A673 (cell line): ENCODE measurements around the gene QRICH2. TPM values are rescaled to one million over a fixed set of nuclear protein-coding genes. Genes with fewer than 3 reads are reported as not detected.

Experiments used
- BruUV-seq: library from RNA; stranded (reverse); fragments of 400-500 nt; replicated peaks from 2 replicates; lab custom pipeline; 2021; lab: Mats Ljungman, UMichigan
- CTCF ChIA-PET: fragments of 300-600 bp; sonication (Branson Sonifier 250); formaldehyde crosslinking; loops from one replicate; lab custom pipeline; 2022; ENCODE audit warnings: antibody characterized with exemption; lab: Charles Lee
- POLR2A ChIA-PET: fragments of 300-600 bp; sonication (Branson Sonifier 250); formaldehyde crosslinking; loops from one replicate; lab custom pipeline; 2022; ENCODE audit warnings: antibody characterized with exemption; ENCODE audit not compliant: low non-redundant PET; lab: Charles Lee
- DNase-seq: peaks from one replicate; pipeline ENCODE4 v3.0.0-alpha.2; 2015; ENCODE audit warnings: low spot score
- H3K27ac ChIP-seq: fragments of 200-600 bp; sonication (generic); 2 replicates; pipeline ENCODE4 v1.5.1; 2016; ENCODE audit warnings: mixed run types, low read depth, mild to moderate bottlenecking, mixed read lengths, antibody characterized with exemption, low read length; ENCODE audit not compliant: poor library complexity, severe bottlenecking
- H3K27me3 ChIP-seq: fragments of 200-600 bp; sonication (generic); replicated peaks from 2 replicates; pipeline ENCODE4 v1.6.1; 2017; ENCODE audit warnings: mixed run types, low read depth, mild to moderate bottlenecking, mixed read lengths, antibody characterized with exemption, low read length; ENCODE audit not compliant: insufficient read depth, poor library complexity
- H3K36me3 ChIP-seq: fragments of 200-600 bp; sonication (generic); 2 replicates; pipeline ENCODE4 v1.6.1; 2016; ENCODE audit warnings: mixed run types, mild to moderate bottlenecking, mixed read lengths, antibody characterized with exemption, low read length; ENCODE audit not compliant: insufficient read depth, poor library complexity, severe bottlenecking
- H3K4me1 ChIP-seq: fragments of 200-600 bp; sonication (generic); 2 replicates; pipeline ENCODE4 v1.6.1; 2017; ENCODE audit warnings: mixed run types, mild to moderate bottlenecking, mixed read lengths, antibody characterized with exemption, low read length; ENCODE audit not compliant: insufficient read depth, poor library complexity, severe bottlenecking
- H3K4me3 ChIP-seq: fragments of 200-600 bp; sonication (generic); 2 replicates; pipeline ENCODE4 v1.5.1; 2016; ENCODE audit warnings: low read depth, mixed run types, mild to moderate bottlenecking, mixed read lengths, low read length; ENCODE audit not compliant: poor library complexity, severe bottlenecking
- H3K9me3 ChIP-seq: fragments of 200-600 bp; sonication (generic); 2 replicates; pipeline ENCODE4 v1.6.1; 2016; ENCODE audit warnings: mixed run types, low read depth, mild to moderate bottlenecking, mixed read lengths, antibody characterized with exemption, low read length; ENCODE audit not compliant: poor library complexity, severe bottlenecking
- EZH2 ChIP-seq: fragments of 200-600 bp; sonication (generic); IDR thresholded peaks from 2 replicates; pipeline ENCODE4 v1.6.1; 2017; ENCODE audit warnings: borderline replicate concordance, low read depth, mild to moderate bottlenecking, mixed read lengths, antibody characterized with exemption, low read length; ENCODE audit not compliant: poor library complexity, severe bottlenecking
- intact Hi-C: fragments of 100-400 bp; cut with micrococcal nuclease; formaldehyde crosslinking; loops from one replicate; pipeline ENCODE4 v1.10.0; 2022; ENCODE audit not compliant: unreplicated experiment
- total RNA-seq: library from RNA; stranded (reverse); gene quantifications from 2 replicates; pipeline ENCODE4 v1.2.3, GENCODE V29; 2021
- TF ChIP-seq, protein P1 (sequence below): fragments of 300-800, 200-600 bp; sonication (generic); conservative IDR thresholded peaks from 2 replicates; pipeline ENCODE4 v1.5.1; 2017; ENCODE audit warnings: low read depth, mild to moderate bottlenecking, antibody characterized with exemption, low read length, moderate library complexity, mixed read lengths

Gene QRICH2
- total RNA-seq, 1 experiment from 2014 or later: 4.3 TPM

GRCh38 chr17:76318586-76318985 lies 10.5 kb upstream of the QRICH2 start:
- peaks cover 7% of the 10 kb centered on the region for H3K4me1 ChIP-seq
- TF ChIP-seq, protein P1, sequence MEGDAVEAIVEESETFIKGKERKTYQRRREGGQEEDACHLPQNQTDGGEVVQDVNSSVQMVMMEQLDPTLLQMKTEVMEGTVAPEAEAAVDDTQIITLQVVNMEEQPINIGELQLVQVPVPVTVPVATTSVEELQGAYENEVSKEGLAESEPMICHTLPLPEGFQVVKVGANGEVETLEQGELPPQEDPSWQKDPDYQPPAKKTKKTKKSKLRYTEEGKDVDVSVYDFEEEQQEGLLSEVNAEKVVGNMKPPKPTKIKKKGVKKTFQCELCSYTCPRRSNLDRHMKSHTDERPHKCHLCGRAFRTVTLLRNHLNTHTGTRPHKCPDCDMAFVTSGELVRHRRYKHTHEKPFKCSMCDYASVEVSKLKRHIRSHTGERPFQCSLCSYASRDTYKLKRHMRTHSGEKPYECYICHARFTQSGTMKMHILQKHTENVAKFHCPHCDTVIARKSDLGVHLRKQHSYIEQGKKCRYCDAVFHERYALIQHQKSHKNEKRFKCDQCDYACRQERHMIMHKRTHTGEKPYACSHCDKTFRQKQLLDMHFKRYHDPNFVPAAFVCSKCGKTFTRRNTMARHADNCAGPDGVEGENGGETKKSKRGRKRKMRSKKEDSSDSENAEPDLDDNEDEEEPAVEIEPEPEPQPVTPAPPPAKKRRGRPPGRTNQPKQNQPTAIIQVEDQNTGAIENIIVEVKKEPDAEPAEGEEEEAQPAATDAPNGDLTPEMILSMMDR: no peak
- TF ChIP-seq EZH2: no peak
- BruUV-seq: no TSS peak
- intact Hi-C loops: no loop called here
- H3K36me3 ChIP-seq: peaks cover 7% of the 10 kb centered on the region
- ChIA-PET CTCF (no interaction called here), POLR2A (no interaction called here)
- no peak overlapping the region for H3K27ac ChIP-seq
- H3K4me3 ChIP-seq: no peak overlapping the region
- H3K27me3 ChIP-seq: no peaks in the 10 kb centered on the region
- no peaks in the 10 kb centered on the region for H3K9me3 ChIP-seq
- no peak for DNase-seq

GRCh38 chr17:76317535-76317934 lies 9.5 kb upstream of the QRICH2 start:
- H3K9me3 ChIP-seq: no peaks in the 10 kb centered on the region
- ChIA-PET POLR2A (no interaction called here), CTCF (no interaction called here)
- TF ChIP-seq, protein P1: no peak
- TF ChIP-seq EZH2: no peak
- intact Hi-C loops: no loop called here
- H3K27me3 ChIP-seq: no peaks in the 10 kb centered on the region
- BruUV-seq: no TSS peak
- no peak overlapping the region for H3K4me3 ChIP-seq
- H3K36me3 ChIP-seq: peaks cover 9% of the 10 kb centered on the region
- no peak for DNase-seq
- H3K4me1 ChIP-seq: peaks cover 13% of the 10 kb centered on the region
- H3K27ac ChIP-seq: no peak overlapping the region

- H3K4me3 ChIP-seq: no peak overlapping the region
- no peak for TF ChIP-seq EZH2
- TF ChIP-seq, protein P1: no peak
- peak overlapping the region; percentile 57 for H3K27ac ChIP-seq
- ChIA-PET CTCF (interaction anchor here (0.7 kb wide), 1 partner anchor 1304 kb away, joined by 4 read pairs; no protein-coding TSS in a partner anchor), POLR2A (no interaction called here)
- peaks cover 16% of the 10 kb centered on the region for H3K36me3 ChIP-seq
- DNase-seq: peak; percentile 45
- no peaks in the 10 kb centered on the region for H3K9me3 ChIP-seq
- no peaks in the 10 kb centered on the region for H3K27me3 ChIP-seq
- no TSS peak for BruUV-seq
- intact Hi-C loops: no loop called here
- H3K4me1 ChIP-seq: peaks cover 17% of the 10 kb centered on the region
These were observed 6.5 kb upstream of the QRICH2 start for GRCh38 chr17:76314392-76315227.
